ENCODE results near the gene MOGAT2.

The MOGAT2 gene

GRCh38 chr11:75777461-75778110 is 59.9 kb downstream of the MOGAT2 start:
- TF ChIP-seq CREB5 (CRISPR knock-in tag; IDR thresholded peaks at IDR 0.05; ENCODE audit: low read depth) (no peak), OSR1 (CRISPR knock-in tag; IDR thresholded peaks at IDR 0.05) (no peak), ESRRG (CRISPR knock-in tag; IDR thresholded peaks at IDR 0.05) (no peak), ARNTL (CRISPR knock-in tag; IDR thresholded peaks at IDR 0.05; ENCODE audit: borderline replicate concordance, low read depth) (no peak), ZFP30 (CRISPR knock-in tag; IDR thresholded peaks at IDR 0.05) (no peak), ZNF70 (CRISPR knock-in tag; IDR thresholded peaks at IDR 0.05) (no peak), PPARA (CRISPR knock-in tag; IDR thresholded peaks at IDR 0.05; ENCODE audit: borderline replicate concordance) (no peak), RARB (CRISPR knock-in tag; IDR thresholded peaks at IDR 0.05) (no peak), ZC3H10 (CRISPR knock-in tag; IDR thresholded peaks at IDR 0.05) (no peak)
- no peak for ATAC-seq

GRCh38 chr11:75778962-75779361 is 61.3 kb downstream of the MOGAT2 start:
- TF ChIP-seq ZNF70 (CRISPR knock-in tag; IDR thresholded peaks at IDR 0.05) (no peak), ZNF8 (CRISPR knock-in tag; IDR thresholded peaks at IDR 0.05) (no peak), ISL1 (CRISPR knock-in tag; IDR thresholded peaks at IDR 0.05) (no peak), TSHZ2 (CRISPR knock-in tag; IDR thresholded peaks at IDR 0.05) (no peak), ZNF565 (CRISPR knock-in tag; conservative IDR thresholded peaks at IDR 0.05; ENCODE audit: low read depth) (no peak), PATZ1 (CRISPR knock-in tag; IDR thresholded peaks at IDR 0.05; ENCODE audit: borderline replicate concordance) (no peak), CREB5 (CRISPR knock-in tag; IDR thresholded peaks at IDR 0.05; ENCODE audit: low read depth) (no peak), ESRRG (CRISPR knock-in tag; IDR thresholded peaks at IDR 0.05) (no peak), CSRNP3 (CRISPR knock-in tag; IDR thresholded peaks at IDR 0.05) (no peak), TOX (CRISPR knock-in tag; IDR thresholded peaks at IDR 0.05; ENCODE audit: borderline replicate concordance) (no peak), ZFP3 (CRISPR knock-in tag; IDR thresholded peaks at IDR 0.05) (no peak), GLIS3 (CRISPR knock-in tag; IDR thresholded peaks at IDR 0.05) (no peak), ARNTL (CRISPR knock-in tag; IDR thresholded peaks at IDR 0.05; ENCODE audit: borderline replicate concordance, low read depth) (no peak), ZC3H10 (CRISPR knock-in tag; IDR thresholded peaks at IDR 0.05) (no peak), CSDC2 (CRISPR knock-in tag; IDR thresholded peaks at IDR 0.05) (no peak), ZFP30 (CRISPR knock-in tag; IDR thresholded peaks at IDR 0.05) (no peak), POU6F1 (CRISPR knock-in tag; IDR thresholded peaks at IDR 0.05; ENCODE audit: borderline replicate concordance, low read depth) (no peak), BACH2 (CRISPR knock-in tag; IDR thresholded peaks at IDR 0.05; ENCODE audit: borderline replicate concordance) (no peak)
- no peak for ATAC-seq

All from SK-N-SH treated with all-trans-retinoic acid at 6 μM for 48 hours (cell line).